K562 (cell line): ENCODE data around the gene HEMGN. TPM values are rescaled to one million over a fixed set of nuclear protein-coding genes. Genes with fewer than 3 reads are reported as not detected.
"Not testable (repeated sequence)": the region's sequence is repeated elsewhere in the genome, so short reads cannot be mapped to it uniquely, and the experiment has no call there.

Experiments
- CEBPG ChIP-seq, 3 experiments: fragments of 200-800 bp in 1 of 3; sonication (Bioruptor generic) in 1 of 3; sonication (generic) in 1 of 3; formaldehyde crosslinking in 1 of 3; IDR thresholded peaks in 2 of 3; conservative IDR thresholded peaks in 1 of 3; 2 replicates each; pipeline versions ENCODE4 v1.6.1 to v1.8.0; 2016 to 2022; ENCODE audit warnings: missing compliant biosample characterization in 2 of 3, missing genetic modification characterization in 2 of 3, mild to moderate bottlenecking in 1 of 3, missing genetic modification reagents in 1 of 3
- DDX20 ChIP-seq: fragments of 450-650 bp; IDR thresholded peaks from 2 replicates; pipeline ENCODE4 v1.6.1; 2016; ENCODE audit warnings: missing genetic modification characterization, low read depth, mild to moderate bottlenecking, missing compliant biosample characterization, moderate library complexity
- FOXM1 ChIP-seq, 2 experiments: fragments of 450-650 bp in 1 of 2; sonication (generic) in 1 of 2; formaldehyde crosslinking in 1 of 2; IDR thresholded peaks; 2 replicates each; pipeline versions ENCODE4 v1.6.1 to v1.9.0; 2017 to 2022; ENCODE audit warnings: low read depth in 2 of 2, mild to moderate bottlenecking in 2 of 2, missing genetic modification reagents in 1 of 2, moderate library complexity in 1 of 2
- GABPB1 ChIP-seq: sonication (generic); formaldehyde crosslinking; IDR thresholded peaks from 2 replicates; pipeline ENCODE4 v1.8.0; 2022; ENCODE audit warnings: mild to moderate bottlenecking, missing genetic modification reagents
- HBP1 ChIP-seq: fragments of 450-650 bp; formaldehyde crosslinking; IDR thresholded peaks from 2 replicates; pipeline ENCODE4 v1.4.0; 2022; ENCODE audit warnings: missing genetic modification characterization
- HMBOX1 ChIP-seq: sonication (generic); IDR thresholded peaks from 2 replicates; pipeline ENCODE4 v1.6.1; 2016
- KAT8 ChIP-seq: fragments of 450-650 bp; IDR thresholded peaks from 2 replicates; pipeline ENCODE4 v1.6.1; 2016; ENCODE audit warnings: low read depth, mild to moderate bottlenecking
- L3MBTL2 ChIP-seq: fragments of 450-650 bp; IDR thresholded peaks from 2 replicates; pipeline ENCODE4 v1.6.1; 2016; ENCODE audit warnings: mild to moderate bottlenecking, moderate library complexity
- MTA3 ChIP-seq: fragments of 450-650 bp; formaldehyde crosslinking; IDR thresholded peaks from 2 replicates; pipeline ENCODE4 v1.6.1; 2017; ENCODE audit warnings: mild to moderate bottlenecking, borderline replicate concordance
- NR2C1 ChIP-seq, 2 experiments: fragments of 450-650 bp; IDR thresholded peaks; 2 replicates each; pipeline ENCODE4 v1.6.1; 2017; ENCODE audit warnings: mild to moderate bottlenecking in 2 of 2, antibody characterized with exemption in 1 of 2, inconsistent platforms in 1 of 2, missing compliant biosample characterization in 1 of 2, missing genetic modification characterization in 1 of 2
- SAP30 ChIP-seq: fragments of 200-600 bp; sonication (generic); IDR thresholded peaks from 2 replicates; pipeline ENCODE4 v1.6.1; 2012; ENCODE audit warnings: borderline replicate concordance, low read depth, mild to moderate bottlenecking, moderate library complexity, low read length, control low read depth, inconsistent platforms; ENCODE audit not compliant: insufficient read depth, poor library complexity, severe bottlenecking
- USF1 ChIP-seq: sonication (generic); formaldehyde crosslinking; IDR thresholded peaks from 2 replicates; pipeline ENCODE4 v1.9.0; 2022; ENCODE audit warnings: mild to moderate bottlenecking, missing genetic modification reagents
- VEZF1 ChIP-seq: fragments of 200-800 bp; sonication (Bioruptor generic); IDR thresholded peaks from 2 replicates; pipeline ENCODE4 v1.6.1; 2017; ENCODE audit warnings: missing genetic modification characterization, missing compliant biosample characterization
- ZMIZ1 ChIP-seq, 2 experiments: fragments of 150-350 bp in 1 of 2; IDR thresholded peaks; 2 replicates each; pipeline ENCODE4 v1.6.1; 2012 to 2016; ENCODE audit warnings: low read depth in 2 of 2, low read length in 2 of 2, mild to moderate bottlenecking in 1 of 2, moderate library complexity in 1 of 2
- ZNF707 ChIP-seq: fragments of 250-450 bp; sonication (Bioruptor Pico); conservative IDR thresholded peaks from 2 replicates; pipeline ENCODE4 v1.8.0; 2022; ENCODE audit warnings: inconsistent platforms, mild to moderate bottlenecking, moderate library complexity
- ZZZ3 ChIP-seq: fragments of 450-650 bp; IDR thresholded peaks from 2 replicates; pipeline ENCODE4 v1.6.1; 2016; ENCODE audit warnings: antibody characterized with exemption, mild to moderate bottlenecking, moderate library complexity
- polyA plus RNA-seq, 8 experiments: library from polyadenylated mRNA; depleted of rRNA in 4 of 8; stranded (reverse) in 5 of 8; unstranded in 3 of 8; fragments of >200 nt; fragmentation: Nextera tagmentation in 2 of 8; fragmentation: Illumina TruSeq in 1 of 8; extraction: Ambion mirVana in 2 of 8; extraction: Trizol in 1 of 8; gene quantifications; 2 replicates each; pipeline versions ENCODE4 v1.2.1 to v1.2.3, GENCODE V29; 2011 to 2014; ENCODE audit warnings: inconsistent platforms in 1 of 8, missing spikeins in 1 of 8
- total RNA-seq, 7 experiments: library from RNA; depleted of rRNA in 6 of 7; stranded (reverse); fragments of >200 nt in 6 of 7; fragmentation: Illumina TruSeq in 2 of 7; extraction: Trizol in 2 of 7; gene quantifications; 2 replicates each; pipeline versions ENCODE4 v1.2.1 to v1.2.3, GENCODE V29; 2011 to 2021; ENCODE audit warnings: low replicate concordance in 1 of 7

The HEMGN gene
- total and polyA plus RNA-seq, 9 of the 15 experiments (the other 6 are each of a cell fraction or from before 2014, with no cell fraction given) = 56.3 to 258 (median 137) TPM

- TF ChIP-seq KAT8 = 0 out of 2 replicates have a peak, but pooled peaks have one; percentile 1
- peak; percentile 29 for TF ChIP-seq SAP30
- TF ChIP-seq USF1 = peak; percentile 80
- peak; percentile 85 for TF ChIP-seq NR2C1 (IDR thresholded peaks at IDR 0.05)
- TF ChIP-seq NR2C1 (tag; IDR thresholded peaks at IDR 0.05) = peak; percentile 83
- TF ChIP-seq VEZF1 (CRISPR knock-in tag) = peak; percentile 54; the same call in 1 of the 2 replicates
- TF ChIP-seq GABPB1 (CRISPR knock-in tag) = peak; percentile 64; the same call in 1 of the 2 replicates
- peak; percentile 66; the same call in 1 of the 2 replicates for TF ChIP-seq ZNF707
- peak; percentile 35; the same call in 1 of the 2 replicates for TF ChIP-seq CEBPG (CRISPR knock-in tag; IDR thresholded peaks at IDR 0.05)
- not testable (repeated sequence) for TF ChIP-seq CEBPG (tag; conservative IDR thresholded peaks at IDR 0.05 in 1 of 2, IDR thresholded peaks at IDR 0.05 in 1 of 2); FOXM1 (CRISPR knock-in tag; IDR thresholded peaks at IDR 0.05; ENCODE audit: low read depth)
- TF ChIP-seq MTA3 = peak; percentile 93
- TF ChIP-seq HBP1 = peak; percentile 71
- peak; percentile 100 for TF ChIP-seq HMBOX1
- peak; percentile 92 for TF ChIP-seq FOXM1 (IDR thresholded peaks at IDR 0.05; ENCODE audit: low read depth)
- TF ChIP-seq L3MBTL2 = peak; percentile 92
- TF ChIP-seq ZZZ3 = peak; percentile 42; the same call in 1 of the 2 replicates
- peak in 1 of 2 experiments; percentile 91; a peak in 2 of 4 replicates for TF ChIP-seq ZMIZ1 (IDR thresholded peaks at IDR 0.05; ENCODE audit: low read depth in 2 of 2, low read length in 2 of 2)
- TF ChIP-seq DDX20 (tag) = peak; percentile 15; the same call in 1 of the 2 replicates
These were observed 22.8 kb upstream of the HEMGN start (continued) for GRCh38 chr9:97960678-97961328.
